Panc1 (cell line): ENCODE measurements around the gene SGCE. TPM values are rescaled to one million over a fixed set of nuclear protein-coding genes. Genes with fewer than 3 reads are reported as not detected.

ENCODE experiments used
- ATAC-seq: fragments of 200-7000 bp; cut with Tn5 transposase; 2 replicates; pipeline ENCODE4 v1.9.1; 2020; ENCODE audit warnings: mild to moderate bottlenecking, moderate library complexity
- BruUV-seq: library from RNA; stranded (reverse); fragments of 400-500 nt; replicated peaks from 2 replicates; lab custom pipeline; 2021; lab: Mats Ljungman, UMichigan
- CTCF ChIA-PET: fragments of 300-600 bp; sonication (Branson Sonifier 250); formaldehyde crosslinking; loops from one replicate; lab custom pipeline; 2022; ENCODE audit warnings: antibody characterized with exemption; lab: Charles Lee
- POLR2A ChIA-PET: fragments of 300-600 bp; sonication (Branson Sonifier 250); formaldehyde crosslinking; loops from one replicate; lab custom pipeline; 2022; ENCODE audit warnings: antibody characterized with exemption; lab: Charles Lee
- DNase-seq: peaks from one replicate; pipeline ENCODE4 v3.0.0-alpha.2; 2010; ENCODE audit warnings: low read depth, low spot score
- H3K27ac ChIP-seq: 2 replicates; pipeline ENCODE4 v1.5.1; 2011; ENCODE audit warnings: mild to moderate bottlenecking, low read length, inconsistent platforms
- H3K27me3 ChIP-seq: fragments of 200-500 bp; sonication (Bioruptor generic); 2 replicates; pipeline ENCODE4 v1.6.0; 2014; ENCODE audit warnings: low read length, inconsistent platforms; ENCODE audit not compliant: control insufficient read depth, insufficient read depth
- H3K36me3 ChIP-seq: fragments of 200-500 bp; sonication (Bioruptor generic); 2 replicates; pipeline ENCODE4 v1.5.1; 2014; ENCODE audit warnings: inconsistent platforms, mild to moderate bottlenecking, low read length, moderate library complexity; ENCODE audit not compliant: control insufficient read depth, insufficient read depth
- H3K4me1 ChIP-seq: 2 replicates; pipeline ENCODE4 v1.5.1; 2011; ENCODE audit warnings: inconsistent platforms, mild to moderate bottlenecking, low read length, moderate library complexity; ENCODE audit not compliant: control insufficient read depth, insufficient read depth
- H3K4me3 ChIP-seq, 2 experiments: 2 replicates each; pipeline ENCODE4 v1.5.1; 2011 to 2012; ENCODE audit warnings: low read depth in 2 of 2, low read length in 2 of 2, mild to moderate bottlenecking in 2 of 2, inconsistent platforms in 1 of 2, moderate library complexity in 1 of 2
- H3K9me3 ChIP-seq: fragments of 200-500 bp; sonication (Bioruptor generic); 2 replicates; pipeline ENCODE4 v1.5.1; 2014; ENCODE audit warnings: low read depth, mild to moderate bottlenecking, inconsistent platforms, low read length, moderate library complexity; ENCODE audit not compliant: control insufficient read depth, insufficient read depth
- POLR2AphosphoS5 ChIP-seq: IDR thresholded peaks from 2 replicates; pipeline ENCODE4 v1.6.1; 2012; ENCODE audit warnings: mild to moderate bottlenecking, low read depth, low read length, moderate library complexity
- SIN3A ChIP-seq: IDR thresholded peaks from 2 replicates; pipeline ENCODE4 v1.6.1; 2012; ENCODE audit warnings: low read depth, mild to moderate bottlenecking, low read length, moderate library complexity, borderline replicate concordance; ENCODE audit not compliant: insufficient read depth
- TCF7L2 ChIP-seq: IDR thresholded peaks from 2 replicates; pipeline ENCODE4 v1.6.1; 2011; ENCODE audit warnings: mild to moderate bottlenecking, low read depth, low read length, inconsistent platforms
- in situ Hi-C: cut with HindIII; loops from 2 replicates; pipeline ENCODE4 v1.10.0; 2016; ENCODE audit warnings: low sequenced_read_pairs, low pct_unique_long_range_greater_than_20kb
- intact Hi-C: fragments of 100-400 bp; cut with micrococcal nuclease; formaldehyde crosslinking; loops from one replicate; pipeline ENCODE4 v1.10.0; 2022; ENCODE audit not compliant: unreplicated experiment
- total RNA-seq: library from RNA; stranded (reverse); gene quantifications from one replicate; pipeline ENCODE4 v1.2.1, GENCODE V29; 2021; ENCODE audit not compliant: unreplicated experiment
- TF ChIP-seq, protein P1 (sequence below): fragments of 450-650 bp; IDR thresholded peaks from 2 replicates; pipeline ENCODE4 v1.5.1; 2017; ENCODE audit warnings: mild to moderate bottlenecking
- TF ChIP-seq, protein P2 (sequence below), 2 experiments: IDR thresholded peaks; 2 replicates each; pipeline ENCODE4 v1.6.1; 2011 to 2012; ENCODE audit warnings: low read depth in 2 of 2, control low read depth in 1 of 2, low read length in 1 of 2, mild to moderate bottlenecking in 1 of 2, moderate library complexity in 1 of 2; ENCODE audit not compliant: insufficient read depth in 1 of 2

Gene SGCE
- total RNA-seq, 1 experiment from 2014 or later = 32.0 TPM

DNA sequence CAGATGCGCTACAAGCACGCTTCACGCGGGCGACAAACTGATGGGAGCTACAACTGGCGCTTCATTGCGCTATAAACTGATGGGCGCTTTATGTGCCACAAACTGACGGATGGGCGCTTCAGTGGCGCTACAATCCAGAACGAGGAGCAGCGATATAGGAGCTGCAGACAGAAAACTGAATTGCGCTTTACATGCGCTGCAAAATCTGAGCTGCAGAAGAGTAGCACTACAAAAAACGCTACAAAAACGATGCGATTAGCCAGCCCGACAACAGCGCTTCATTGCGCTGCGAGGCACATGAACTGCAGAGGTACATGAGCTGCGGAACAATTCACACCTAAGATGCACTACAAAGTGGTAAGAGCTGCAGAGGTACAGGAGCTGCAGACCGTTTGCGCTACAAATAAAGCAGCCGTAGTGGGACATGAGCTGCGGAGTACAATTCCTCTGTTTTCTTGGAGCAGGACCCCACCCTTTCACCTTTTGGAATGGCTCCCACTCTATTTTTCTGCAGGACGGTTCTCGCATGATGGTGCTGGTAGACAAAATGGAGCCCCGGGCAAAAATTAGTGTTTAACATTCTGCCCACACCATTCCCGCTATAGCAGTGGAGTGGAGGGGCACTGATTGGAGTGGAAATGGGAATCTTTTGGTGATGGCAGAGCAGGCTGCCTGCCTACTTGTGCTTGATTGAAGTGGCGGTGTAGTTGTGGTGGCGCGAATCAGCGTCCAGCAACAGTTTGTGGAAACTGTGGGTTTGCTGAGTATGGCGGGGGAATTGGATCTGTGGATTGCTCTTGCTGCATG lies 1.2 kb upstream of the SGCE start:
- H3K27me3 ChIP-seq = no peaks in the 10 kb centered on the region
- H3K27ac ChIP-seq = peak overlapping the region; percentile 66; the same call in 1 of the 2 replicates
- no TSS peak for BruUV-seq
- ATAC-seq (peak; percentile 2; the same call in 1 of the 2 replicates), DNase-seq (no peak)
- in situ Hi-C loops = no loop called here
- no peaks in the 10 kb centered on the region for H3K9me3 ChIP-seq
- intact Hi-C loops = loop anchor here (5.0 kb wide), 1 partner anchor 210 kb away; no protein-coding TSS in a partner anchor
- ChIA-PET POLR2A (interaction anchor here (0.6 kb wide), 1 partner anchor 160 kb away, joined by 6 read pairs; no protein-coding TSS in a partner anchor), CTCF (no interaction called here)
- no peaks in the 10 kb centered on the region for H3K36me3 ChIP-seq
- H3K4me3 ChIP-seq = peak overlapping the region; percentile 66 to 88
- H3K4me1 ChIP-seq = peaks cover 5% of the 10 kb centered on the region; the same call in 1 of the 2 replicates
- TF ChIP-seq, protein P1, sequence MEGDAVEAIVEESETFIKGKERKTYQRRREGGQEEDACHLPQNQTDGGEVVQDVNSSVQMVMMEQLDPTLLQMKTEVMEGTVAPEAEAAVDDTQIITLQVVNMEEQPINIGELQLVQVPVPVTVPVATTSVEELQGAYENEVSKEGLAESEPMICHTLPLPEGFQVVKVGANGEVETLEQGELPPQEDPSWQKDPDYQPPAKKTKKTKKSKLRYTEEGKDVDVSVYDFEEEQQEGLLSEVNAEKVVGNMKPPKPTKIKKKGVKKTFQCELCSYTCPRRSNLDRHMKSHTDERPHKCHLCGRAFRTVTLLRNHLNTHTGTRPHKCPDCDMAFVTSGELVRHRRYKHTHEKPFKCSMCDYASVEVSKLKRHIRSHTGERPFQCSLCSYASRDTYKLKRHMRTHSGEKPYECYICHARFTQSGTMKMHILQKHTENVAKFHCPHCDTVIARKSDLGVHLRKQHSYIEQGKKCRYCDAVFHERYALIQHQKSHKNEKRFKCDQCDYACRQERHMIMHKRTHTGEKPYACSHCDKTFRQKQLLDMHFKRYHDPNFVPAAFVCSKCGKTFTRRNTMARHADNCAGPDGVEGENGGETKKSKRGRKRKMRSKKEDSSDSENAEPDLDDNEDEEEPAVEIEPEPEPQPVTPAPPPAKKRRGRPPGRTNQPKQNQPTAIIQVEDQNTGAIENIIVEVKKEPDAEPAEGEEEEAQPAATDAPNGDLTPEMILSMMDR = no peak
- TF ChIP-seq, protein P2, sequence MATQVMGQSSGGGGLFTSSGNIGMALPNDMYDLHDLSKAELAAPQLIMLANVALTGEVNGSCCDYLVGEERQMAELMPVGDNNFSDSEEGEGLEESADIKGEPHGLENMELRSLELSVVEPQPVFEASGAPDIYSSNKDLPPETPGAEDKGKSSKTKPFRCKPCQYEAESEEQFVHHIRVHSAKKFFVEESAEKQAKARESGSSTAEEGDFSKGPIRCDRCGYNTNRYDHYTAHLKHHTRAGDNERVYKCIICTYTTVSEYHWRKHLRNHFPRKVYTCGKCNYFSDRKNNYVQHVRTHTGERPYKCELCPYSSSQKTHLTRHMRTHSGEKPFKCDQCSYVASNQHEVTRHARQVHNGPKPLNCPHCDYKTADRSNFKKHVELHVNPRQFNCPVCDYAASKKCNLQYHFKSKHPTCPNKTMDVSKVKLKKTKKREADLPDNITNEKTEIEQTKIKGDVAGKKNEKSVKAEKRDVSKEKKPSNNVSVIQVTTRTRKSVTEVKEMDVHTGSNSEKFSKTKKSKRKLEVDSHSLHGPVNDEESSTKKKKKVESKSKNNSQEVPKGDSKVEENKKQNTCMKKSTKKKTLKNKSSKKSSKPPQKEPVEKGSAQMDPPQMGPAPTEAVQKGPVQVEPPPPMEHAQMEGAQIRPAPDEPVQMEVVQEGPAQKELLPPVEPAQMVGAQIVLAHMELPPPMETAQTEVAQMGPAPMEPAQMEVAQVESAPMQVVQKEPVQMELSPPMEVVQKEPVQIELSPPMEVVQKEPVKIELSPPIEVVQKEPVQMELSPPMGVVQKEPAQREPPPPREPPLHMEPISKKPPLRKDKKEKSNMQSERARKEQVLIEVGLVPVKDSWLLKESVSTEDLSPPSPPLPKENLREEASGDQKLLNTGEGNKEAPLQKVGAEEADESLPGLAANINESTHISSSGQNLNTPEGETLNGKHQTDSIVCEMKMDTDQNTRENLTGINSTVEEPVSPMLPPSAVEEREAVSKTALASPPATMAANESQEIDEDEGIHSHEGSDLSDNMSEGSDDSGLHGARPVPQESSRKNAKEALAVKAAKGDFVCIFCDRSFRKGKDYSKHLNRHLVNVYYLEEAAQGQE (IDR thresholded peaks at IDR 0.05; ENCODE audit: insufficient read depth in 1 of 2, low read depth in 2 of 2, low read length in 1 of 2) = no peak
- TF ChIP-seq SIN3A = 0 out of 2 replicates have a peak, but pooled peaks have one; percentile 2
- TF ChIP-seq TCF7L2 = no peak

DNA sequence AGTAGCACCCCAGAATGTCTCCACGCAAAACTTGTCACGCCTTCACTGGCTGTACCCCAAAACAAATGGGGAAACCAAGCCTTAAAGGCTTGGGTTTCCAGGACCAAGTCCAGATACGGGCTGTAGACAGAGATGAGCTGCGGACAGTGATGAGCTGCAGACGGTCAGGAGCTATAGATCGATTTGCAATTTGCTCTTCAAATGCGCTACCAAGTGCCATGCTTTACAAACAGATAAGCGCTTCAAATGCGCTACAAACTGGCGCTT lies 658 bp upstream of the SGCE start:
- H3K36me3 ChIP-seq = no peaks in the 10 kb centered on the region
- POLR2A ChIA-PET = no interaction called here
- H3K4me1 ChIP-seq = peaks cover 5% of the 10 kb centered on the region; the same call in 1 of the 2 replicates
- BruUV-seq = TSS peak; percentile 90
- peak overlapping the region; percentile 66 for H3K27ac ChIP-seq
- DNase-seq (no peak), ATAC-seq (no peak)
- intact Hi-C loops = loop anchor here (5.0 kb wide), 1 partner anchor 209 kb away; no protein-coding TSS in a partner anchor
- CTCF ChIA-PET = no interaction called here
- peak overlapping the region; percentile 66 to 88 for H3K4me3 ChIP-seq
- in situ Hi-C loops = no loop called here
- H3K27me3 ChIP-seq = no peaks in the 10 kb centered on the region
- H3K9me3 ChIP-seq = no peaks in the 10 kb centered on the region
- no peak for TF ChIP-seq POLR2AphosphoS5
- TF ChIP-seq, protein P1 = no peak
- TF ChIP-seq, protein P2 (IDR thresholded peaks at IDR 0.05; ENCODE audit: insufficient read depth in 1 of 2, low read depth in 2 of 2, low read length in 1 of 2) = no peak
- TF ChIP-seq TCF7L2 = no peak
